Fibroblast of gingiva (primary cell): ENCODE data around the gene NPAS3.
A peak's percentile ranks its signal among the peaks of the same experiment; 100 is the strongest.

Experiments
- DNase-seq: peaks from one replicate; pipeline ENCODE4 v3.0.0-alpha.2; 2011; ENCODE audit warnings: low read depth

The NPAS3 gene

DNA sequence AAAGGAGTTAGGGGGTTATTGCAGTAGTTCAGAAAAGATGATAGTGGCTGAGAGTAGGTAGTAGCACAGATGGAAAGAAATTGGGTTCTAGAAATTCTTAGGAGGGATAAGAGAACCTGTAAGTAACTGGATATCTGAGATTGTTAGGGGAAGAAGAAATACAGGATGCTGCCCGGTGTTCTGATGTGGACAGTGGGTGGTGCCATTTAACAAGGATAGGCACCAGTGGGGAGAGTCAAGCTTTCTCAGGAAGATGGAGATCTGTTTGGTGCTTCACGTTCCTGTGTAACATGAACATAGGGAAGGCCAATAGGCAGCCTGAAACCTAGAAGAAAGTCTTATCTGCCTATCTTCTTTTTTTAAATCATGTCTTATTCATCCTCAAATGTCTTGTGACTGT lies 245.9 kb downstream of the NPAS3 start:
- DNase-seq, result no peak

DNA sequence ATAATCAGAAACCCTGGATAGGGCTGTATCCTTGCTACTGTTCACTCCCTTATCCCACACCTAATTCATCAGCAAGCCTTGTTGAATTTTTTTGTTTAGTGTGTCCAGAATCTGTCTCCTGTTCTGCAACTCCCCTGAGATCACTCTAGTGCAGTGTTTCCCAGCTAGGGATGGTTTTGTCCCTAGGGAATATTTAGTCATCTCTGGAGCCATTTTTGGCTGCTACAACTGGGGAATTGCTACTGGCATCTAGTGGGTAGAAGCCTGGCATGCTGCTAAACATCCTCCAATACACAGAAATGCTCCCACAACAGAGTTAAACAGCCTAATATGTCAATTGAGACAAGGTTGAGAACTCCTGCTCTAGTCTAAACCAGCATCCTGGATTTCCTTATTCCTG lies 248.0 kb downstream of the NPAS3 start:
- no peak for DNase-seq

DNA sequence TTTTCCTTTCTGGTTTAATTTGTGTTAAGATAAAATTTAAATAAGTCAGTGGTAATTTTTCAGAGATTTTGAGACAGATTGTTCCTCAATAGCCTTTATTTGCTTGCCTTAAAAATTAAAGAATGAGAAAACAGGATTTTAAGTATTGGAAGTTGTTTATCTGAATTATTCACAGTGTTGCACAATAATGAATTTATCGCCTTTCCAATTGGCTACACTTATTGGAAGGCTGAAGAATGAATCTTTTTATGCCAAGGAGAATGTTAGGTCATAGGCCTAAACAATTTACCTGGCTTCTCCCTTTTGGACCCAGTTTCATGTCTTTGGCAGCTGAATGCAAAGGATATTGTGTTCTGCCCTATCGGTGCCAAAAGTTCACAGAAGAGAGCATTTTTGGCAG lies 250.2 kb downstream of the NPAS3 start:
- DNase-seq, result no peak

DNA sequence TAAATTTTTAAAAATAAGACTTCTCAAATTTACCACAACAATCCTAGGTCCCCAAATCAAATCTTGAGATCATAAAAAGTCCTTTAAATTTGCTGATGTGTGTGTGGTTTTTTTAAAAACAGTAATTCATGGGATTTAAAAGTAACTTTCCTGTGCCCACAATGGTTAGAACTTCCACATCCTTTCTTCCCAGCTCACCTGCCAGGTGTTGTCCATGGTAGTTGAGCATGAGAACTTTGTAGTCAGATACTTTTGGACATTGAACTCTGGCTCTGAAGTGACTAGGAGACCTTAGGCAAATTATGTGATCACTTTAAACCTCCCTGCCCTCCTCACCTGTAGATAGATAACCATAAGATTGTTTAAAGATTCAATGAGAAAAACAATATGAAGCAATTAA lies 253.2 kb downstream of the NPAS3 start:
- no peak for DNase-seq

DNA sequence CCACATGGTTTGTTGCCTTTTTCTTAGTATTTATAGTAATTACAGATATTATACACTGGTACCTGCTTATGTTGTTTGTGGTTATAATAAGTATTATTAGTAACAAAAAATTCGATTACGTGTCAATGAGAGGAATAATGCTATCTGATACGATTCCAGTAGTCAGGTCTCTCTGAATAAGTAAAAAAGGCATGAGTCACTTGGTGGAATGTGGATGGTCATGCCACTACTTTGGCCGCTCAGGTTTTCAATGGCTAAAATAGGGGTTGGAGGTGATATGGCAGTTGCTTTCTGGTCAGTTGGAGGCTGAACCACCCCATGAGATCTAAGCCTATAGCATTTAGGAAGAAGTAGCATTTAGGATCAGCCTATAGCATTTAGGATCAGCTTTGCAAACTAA lies 255.9 kb downstream of the NPAS3 start:
- DNase-seq, result no peak

DNA sequence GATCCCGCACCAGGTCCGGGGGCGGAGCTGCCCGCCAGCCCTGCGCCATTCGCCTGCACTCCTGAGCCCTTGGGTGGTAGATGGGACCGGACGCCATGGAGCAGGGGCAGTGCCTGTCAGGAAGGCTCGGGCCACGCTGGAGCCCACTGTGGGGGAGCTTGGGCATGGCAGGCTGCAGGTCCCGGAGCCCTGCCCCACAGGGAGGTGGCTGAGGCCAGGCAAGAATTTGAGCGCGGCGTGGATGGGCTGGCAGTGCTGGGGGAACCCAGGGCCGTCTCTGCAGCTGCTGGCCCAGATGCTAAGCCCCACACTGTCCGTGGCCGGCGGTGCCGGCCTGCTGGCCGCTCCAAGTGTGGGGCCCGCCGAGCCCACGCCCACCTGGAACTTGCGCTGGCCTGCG lies 260.0 kb downstream of the NPAS3 start:
- no peak for DNase-seq

DNA sequence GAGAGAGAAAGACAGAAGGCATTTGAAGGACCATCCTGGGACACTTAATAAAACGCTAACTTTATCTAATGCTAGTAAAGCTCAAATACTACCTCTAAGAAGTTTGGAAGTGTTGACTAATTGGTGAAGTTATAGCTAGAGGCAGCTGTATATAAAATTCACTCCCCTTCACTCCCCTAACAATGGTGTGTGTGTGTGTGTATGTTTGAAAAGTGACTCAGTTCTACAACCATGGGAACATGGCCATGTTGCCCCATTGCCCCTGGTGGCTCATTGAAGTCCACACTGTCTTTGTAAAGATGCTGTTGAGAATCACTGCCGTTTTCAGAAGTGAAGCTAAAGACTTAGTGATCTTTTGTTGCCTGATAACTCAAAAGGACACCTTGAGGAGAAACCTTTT lies 262.4 kb downstream of the NPAS3 start:
- DNase-seq, result no peak

DNA sequence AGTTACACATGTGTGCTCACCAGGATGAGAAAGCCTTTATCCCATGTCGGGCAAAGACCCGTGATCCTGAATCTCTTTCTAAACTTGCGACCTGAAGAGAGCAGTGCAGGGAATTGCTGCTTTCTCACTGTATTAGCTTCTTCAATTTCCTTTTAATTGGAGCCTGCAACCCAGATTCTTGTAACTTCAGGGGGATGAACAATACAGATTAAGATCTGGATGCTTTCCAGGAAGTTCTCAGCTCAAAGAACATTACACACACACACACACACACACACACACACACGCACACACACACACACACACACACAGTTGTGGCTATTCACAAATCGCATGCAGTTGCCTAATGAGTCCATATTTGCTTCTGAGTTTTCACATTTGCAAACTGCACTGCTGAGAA lies 268.3 kb downstream of the NPAS3 start:
- no peak for DNase-seq

DNA sequence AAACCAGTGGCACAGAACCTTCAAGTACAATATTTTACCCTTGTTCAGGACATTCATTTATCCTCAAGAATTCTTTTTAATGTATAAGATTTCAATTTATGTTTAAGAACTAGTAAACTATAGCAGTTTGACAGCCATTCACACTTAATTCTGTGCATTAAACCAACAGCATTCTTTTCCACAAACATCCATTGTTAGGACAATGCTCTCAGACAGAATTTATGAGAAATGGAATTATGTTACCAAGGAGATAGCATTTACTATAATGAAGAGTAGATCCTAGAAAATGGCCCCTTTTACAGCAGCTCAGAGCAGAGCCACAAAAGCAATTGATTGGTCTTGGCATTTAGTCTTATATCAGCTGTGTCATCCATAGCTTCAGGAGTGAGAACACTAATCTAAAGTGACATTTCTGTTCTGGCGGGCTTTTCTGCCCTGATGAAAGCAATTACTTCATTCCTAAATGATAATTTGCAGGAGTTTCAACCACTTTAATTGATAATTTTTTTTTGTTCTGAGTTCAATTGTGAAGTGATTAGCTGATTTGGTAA lies 268.9 kb downstream of the NPAS3 start:
- no peak for DNase-seq

DNA sequence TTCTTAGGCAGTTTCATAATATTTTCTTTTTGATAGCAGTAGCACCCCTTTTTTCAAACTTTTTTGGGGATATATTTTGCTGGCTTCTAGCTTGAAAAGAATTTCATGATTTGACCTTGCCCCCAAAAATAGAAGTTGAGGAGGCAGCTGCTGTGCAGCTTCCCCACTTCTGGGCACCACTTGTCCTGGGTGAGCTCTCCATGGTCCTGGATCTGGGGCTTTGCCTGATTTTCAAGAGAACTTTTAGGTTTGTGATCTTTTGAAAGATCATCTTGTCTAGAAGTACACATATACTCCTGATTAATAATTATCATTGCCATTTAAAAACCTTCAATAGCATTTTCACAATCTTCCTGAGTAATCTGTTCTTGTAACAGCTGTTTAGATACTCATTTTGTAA lies 271.6 kb downstream of the NPAS3 start:
- no peak for DNase-seq

DNA sequence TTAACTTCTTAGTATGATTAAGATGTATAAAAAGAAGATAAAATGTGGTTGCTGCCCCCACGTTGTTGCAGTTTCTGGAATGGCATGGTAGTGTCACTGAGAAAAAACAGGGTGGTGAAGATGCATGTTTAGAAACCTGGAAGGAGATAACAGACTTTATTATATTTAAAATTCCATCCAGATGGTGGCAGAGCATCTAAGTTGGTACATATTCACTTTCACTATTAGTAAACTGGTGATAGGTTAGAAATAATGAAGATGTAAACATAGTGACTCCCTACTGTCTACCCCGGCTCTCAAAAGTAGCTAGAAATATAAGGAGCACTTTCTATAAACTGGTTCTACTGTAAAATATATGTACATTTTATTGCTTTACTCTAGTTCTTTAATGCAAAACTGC lies 279.3 kb downstream of the NPAS3 start:
- no peak for DNase-seq

DNA sequence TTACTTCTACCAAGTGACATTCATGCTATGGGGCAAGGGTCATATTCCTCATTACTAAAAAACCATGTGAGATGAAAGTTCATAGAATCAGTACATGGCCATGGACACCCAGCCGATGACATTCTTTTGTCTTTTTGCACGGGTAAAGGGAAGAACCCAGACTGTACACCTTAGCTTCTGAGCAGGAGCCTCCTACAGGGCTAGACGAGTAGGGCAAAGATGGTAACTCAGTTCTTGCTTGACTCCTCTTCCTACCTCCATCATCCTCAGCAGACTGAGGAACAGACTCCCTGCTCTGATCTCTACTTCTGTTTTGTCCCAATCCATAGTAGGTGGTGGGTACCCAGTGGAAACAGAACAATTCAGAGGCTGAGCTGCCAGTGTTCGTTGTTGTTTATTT lies 281.3 kb downstream of the NPAS3 start:
- DNase-seq, result no peak

DNA sequence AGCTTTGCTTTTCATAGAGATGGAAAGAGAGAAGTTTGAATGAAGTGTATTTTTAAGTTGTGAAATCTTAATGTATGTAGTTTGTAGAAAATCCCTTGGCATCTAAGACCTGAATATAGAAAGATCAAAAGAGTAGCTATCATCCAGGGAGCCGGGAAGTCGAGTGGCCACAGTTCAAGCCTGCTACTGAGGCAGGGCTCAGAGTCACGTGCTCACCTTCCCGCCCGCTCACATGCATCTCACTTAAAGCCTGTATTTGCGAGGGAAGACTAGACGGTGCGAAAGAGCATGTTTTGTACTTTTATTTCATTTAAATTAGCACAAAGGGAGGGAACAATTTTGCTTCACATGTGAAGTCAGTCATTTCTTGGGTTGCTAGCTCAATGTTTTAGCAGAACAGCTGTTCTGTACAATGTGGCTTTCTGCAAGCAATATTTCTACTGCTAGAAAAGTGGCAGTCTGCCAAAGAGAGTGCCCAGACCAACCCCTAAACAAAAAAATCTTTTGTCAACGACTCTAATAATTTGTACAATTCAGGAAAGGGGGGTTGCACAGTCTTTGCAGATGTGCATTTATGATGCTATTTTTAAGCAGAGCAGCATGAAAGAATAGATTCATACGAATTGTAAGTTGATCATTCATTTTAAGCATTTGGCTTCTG lies 290.7 kb downstream of the NPAS3 start:
- peak; percentile 2 for DNase-seq

DNA sequence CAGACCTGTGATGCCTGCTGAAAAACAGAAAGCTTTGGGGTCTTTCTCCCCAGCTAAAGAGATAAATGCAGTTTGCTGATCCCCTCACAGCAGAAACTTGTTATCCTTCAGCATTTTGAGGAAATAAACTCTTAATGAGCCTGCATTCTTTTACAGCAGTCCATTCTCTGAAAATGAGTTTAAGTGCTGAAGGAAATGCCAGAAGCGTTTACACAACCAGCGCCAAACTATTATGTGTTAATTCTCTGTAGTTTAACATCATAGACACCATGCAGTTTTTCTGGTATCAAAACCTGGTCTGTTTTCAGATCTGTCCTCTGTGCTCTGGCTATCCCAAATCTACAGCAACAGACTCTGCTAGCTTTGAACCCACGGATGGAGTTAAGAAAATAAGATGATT lies 291.3 kb downstream of the NPAS3 start:
- no peak for DNase-seq

DNA sequence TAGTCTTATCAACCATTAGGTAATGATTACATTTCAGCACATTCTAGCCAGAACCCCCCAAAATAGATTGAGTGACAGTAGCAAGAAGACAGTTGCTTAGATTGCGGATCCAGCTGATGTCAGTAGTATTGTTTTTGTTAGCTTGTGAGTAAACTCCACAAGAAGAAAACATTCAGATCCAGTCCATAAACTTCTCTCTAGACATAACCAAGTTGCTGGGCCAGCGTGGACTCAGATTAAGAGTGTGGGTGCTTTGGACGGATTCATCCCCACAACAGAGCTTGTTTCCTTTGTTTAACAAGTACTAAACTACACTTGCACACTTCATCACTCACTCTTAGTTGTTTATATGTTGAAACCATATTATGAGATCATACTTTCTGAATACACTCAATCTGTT lies 293.4 kb downstream of the NPAS3 start:
- no peak for DNase-seq

DNA sequence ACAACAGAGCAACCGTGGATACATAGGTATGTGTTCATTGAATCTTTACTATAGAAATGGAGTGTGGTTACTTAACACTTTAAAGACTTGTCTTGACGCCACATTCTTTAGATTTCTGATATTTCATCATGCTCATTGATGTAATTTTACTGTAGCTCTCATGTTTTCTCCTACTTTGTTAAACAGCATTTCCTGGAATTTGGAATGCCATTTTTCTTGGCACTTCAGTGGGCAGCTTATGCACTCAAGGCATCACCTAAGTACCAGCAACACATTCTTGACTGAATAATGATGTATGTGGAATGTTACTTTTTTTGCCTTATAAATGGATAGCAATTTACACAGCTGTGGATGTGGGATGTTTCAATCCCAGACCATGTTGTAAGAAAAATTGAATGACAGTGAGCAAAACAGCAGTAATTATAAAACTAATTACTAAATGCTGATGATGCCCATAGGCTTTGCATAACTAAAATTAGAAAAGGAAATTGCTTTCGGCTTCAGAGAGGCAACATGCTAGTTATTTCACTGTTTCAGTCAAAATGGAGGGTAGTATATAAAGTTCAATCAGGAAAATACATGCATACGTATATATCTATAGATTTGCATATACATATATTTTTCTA lies 298.5 kb downstream of the NPAS3 start:
- DNase-seq, result no peak

DNA sequence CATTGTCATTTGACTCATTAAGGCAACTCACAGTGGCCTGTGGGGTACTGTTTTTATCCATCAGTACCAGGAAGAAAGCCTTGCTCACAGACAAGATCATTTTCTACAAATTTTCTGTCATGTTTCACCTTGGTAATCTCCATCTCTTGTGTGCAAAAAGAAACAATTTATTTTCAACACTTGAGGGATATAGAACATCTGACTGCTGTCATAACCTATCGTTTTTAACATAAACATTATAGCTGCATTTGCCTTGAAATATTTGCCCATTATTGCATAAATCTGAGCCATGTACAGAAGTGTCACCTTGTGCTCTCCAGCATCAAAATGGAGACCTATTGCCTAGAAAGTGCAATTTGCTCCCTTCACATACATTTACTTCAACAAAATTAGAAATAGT lies 300.8 kb downstream of the NPAS3 start:
- DNase-seq, result no peak

DNA sequence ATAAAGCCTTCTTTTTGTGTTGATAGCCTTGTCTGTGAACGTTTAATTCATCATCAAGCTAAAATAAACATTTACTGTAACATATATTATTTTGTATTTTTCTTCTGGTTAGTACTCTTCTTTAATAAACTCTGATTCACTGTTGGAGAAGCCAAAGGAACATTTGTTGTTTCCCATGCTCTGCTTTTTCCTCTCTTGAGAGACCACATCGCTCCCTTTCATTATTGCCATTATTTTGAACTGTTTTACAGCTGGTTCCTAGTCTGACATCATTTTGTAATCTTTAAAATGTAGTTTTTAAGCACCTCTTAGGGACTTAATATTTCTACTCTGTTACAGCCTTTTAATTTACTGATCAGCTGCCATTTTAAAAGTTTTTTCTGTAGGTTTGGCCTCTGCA lies 301.8 kb downstream of the NPAS3 start:
- DNase-seq, result no peak

DNA sequence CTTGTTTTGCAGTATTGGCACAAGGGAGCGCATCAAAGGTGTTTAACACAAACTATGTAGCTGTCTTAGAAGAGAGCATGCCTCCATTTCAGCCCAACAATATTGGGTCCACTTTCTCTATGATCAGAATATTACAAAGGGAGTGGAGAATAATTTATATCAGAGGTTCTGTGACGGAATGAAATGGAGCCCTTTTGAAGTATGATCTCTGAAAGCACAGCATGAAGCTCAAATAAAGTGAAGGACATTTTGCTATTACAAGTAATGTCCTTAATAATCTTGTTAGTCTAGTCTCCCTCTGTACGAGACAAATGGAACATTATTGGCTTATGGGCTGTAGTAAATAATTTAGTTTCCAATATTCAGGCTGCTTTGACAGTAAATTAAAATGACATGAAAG lies 302.7 kb downstream of the NPAS3 start:
- no peak for DNase-seq

DNA sequence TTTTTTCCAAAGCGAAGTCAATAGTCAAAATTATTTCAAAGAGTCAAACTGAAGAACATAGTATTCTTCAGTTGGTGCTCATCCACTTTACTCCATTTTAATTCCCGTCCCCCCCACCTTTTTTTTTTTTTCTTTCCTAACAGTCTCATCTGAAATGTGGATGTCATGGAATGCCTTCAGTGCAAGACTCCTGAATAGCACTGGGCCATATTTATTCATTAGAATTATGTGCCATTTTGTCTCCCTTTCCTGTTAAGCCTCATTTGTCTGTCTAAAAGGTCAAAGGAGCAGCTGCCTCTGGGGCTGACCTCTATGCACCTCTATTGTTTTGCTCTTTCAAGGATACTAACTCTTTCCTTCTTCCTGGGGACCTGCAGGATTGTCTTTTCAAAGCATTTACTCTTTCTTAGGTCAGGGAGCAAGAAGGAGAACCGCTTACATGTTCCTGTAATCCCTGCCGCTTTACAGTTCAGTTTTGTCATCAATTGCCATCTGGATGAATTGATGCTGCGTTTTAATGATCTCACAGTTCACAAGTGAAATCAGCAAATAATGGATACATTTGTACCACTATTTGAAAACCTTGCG lies 310.6 kb downstream of the NPAS3 start:
- DNase-seq, result no peak

DNA sequence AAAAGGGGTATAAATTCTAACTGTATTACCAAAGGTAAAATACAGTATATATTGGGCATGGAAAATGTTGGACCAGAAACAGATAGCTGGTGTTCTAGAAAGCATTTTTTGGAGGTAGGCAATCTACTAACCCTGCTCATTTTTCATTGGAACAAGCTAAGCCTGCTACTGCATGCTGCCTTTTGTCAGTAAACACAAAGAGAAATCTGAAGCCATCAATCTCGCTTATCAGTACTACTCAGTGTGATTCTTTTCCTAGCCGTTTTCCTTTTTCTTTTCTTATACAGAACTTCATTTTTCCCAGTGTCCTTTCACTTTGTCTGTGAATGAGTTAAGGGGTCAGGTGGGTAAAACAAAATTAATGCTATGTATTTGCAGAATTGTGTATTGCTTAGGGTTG lies 312.3 kb downstream of the NPAS3 start:
- no peak for DNase-seq

DNA sequence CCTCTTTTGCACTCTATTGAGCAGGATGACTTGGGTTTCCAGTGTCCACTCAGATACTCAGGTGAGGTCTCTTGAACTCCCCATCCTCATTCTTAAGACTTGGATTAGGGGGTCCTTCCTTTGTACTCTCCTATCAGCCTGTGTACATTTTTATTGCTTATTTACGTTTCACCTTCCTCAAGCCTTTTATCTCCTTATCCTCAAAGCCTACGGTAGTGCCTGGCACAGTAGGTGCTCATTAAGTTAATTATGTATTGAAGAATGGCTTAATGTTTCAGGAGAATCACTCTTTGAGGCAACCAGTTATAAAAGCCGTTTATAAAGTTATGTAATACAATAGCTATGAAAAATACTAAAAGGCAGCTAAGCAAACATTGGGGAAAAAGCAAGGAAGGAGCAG lies 315.7 kb downstream of the NPAS3 start:
- DNase-seq, result no peak

DNA sequence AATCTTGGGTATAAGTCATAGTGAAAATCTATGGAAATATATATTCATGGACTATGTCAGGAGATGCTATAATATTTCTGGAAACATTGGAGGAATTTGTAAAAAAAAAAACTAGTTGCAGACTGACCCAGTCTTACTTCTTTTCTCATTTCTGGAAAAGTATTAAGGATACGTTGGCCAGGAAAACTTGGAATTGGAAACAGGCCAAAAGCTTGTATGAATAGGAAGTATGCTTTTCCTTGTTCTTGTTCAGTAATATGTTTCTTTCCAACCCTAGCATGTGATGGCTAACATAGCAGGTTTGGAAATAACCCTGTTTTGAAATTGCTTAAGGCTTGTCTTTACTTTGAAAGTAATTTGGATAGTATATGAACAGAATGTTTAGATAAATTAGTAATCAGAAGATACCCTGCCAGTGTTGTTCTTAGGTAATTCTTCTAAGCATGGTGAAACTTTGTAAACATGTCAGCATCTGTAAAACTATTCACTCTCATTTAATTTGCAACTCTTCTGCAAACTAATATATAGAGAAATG lies 316.2 kb downstream of the NPAS3 start:
- peak; percentile 10 for DNase-seq
